H1 (cell line): ENCODE data around the gene HABP4. TPM values are rescaled to one million over a fixed set of nuclear protein-coding genes. Genes with fewer than 3 reads are reported as not detected.

Source experiments
- CTCF ChIA-PET: fragments of 300-600 bp; sonication (Branson Sonifier 250); formaldehyde crosslinking; loops from one replicate; lab custom pipeline; 2021; ENCODE audit not compliant: partially characterized antibody; lab: Charles Lee
- POLR2A ChIA-PET: fragments of 300-600 bp; sonication (Branson Sonifier 250); formaldehyde crosslinking; loops from one replicate; lab custom pipeline; 2021; ENCODE audit warnings: inconsistent platforms; ENCODE audit not compliant: partially characterized antibody; lab: Charles Lee
- DNase-seq, 2 experiments: peaks; one replicate each; pipeline versions ENCODE4 v3.0.0 to v3.0.0-alpha.2; 2010 to 2022; ENCODE audit warnings: low spot score in 2 of 2, low read depth in 1 of 2, mixed read lengths in 1 of 2
- FAIRE-seq: peaks from 2 replicates; lab custom pipeline; 2011; peaks lifted over from hg19 to GRCh38; lab: Jason Lieb, UNC
- H2AFZ ChIP-seq: 2 replicates; pipeline ENCODE4 v1.8.1; 2012; ENCODE audit warnings: low read length, inconsistent platforms
- H2AK5ac ChIP-seq: 2 replicates; pipeline ENCODE4 v1.6.1; 2013; ENCODE audit warnings: low read depth, low read length
- H2BK120ac ChIP-seq: replicated peaks from 2 replicates; pipeline ENCODE3; 2013; ENCODE audit warnings: low read depth, low read length, inconsistent platforms
- H2BK12ac ChIP-seq: 2 replicates; pipeline ENCODE4 v1.6.1; 2013; ENCODE audit warnings: low read depth, low read length
- H2BK15ac ChIP-seq: 2 replicates; pipeline ENCODE4 v1.6.1; 2013; ENCODE audit warnings: low read length
- H2BK20ac ChIP-seq: 2 replicates; pipeline ENCODE4 v1.6.1; 2013; ENCODE audit warnings: low read length
- H2BK5ac ChIP-seq: 2 replicates; pipeline ENCODE4 v1.6.1; 2013; ENCODE audit warnings: low read depth, low read length
- H3K14ac ChIP-seq: 2 replicates; pipeline ENCODE4 v1.6.1; 2013; ENCODE audit warnings: inconsistent platforms; ENCODE audit not compliant: insufficient read length
- H3K18ac ChIP-seq: 2 replicates; pipeline ENCODE4 v1.6.1; 2013; ENCODE audit warnings: low read length; ENCODE audit errors: extremely low read depth
- H3K23ac ChIP-seq: 2 replicates; pipeline ENCODE4 v1.6.1; 2013; ENCODE audit warnings: inconsistent platforms; ENCODE audit not compliant: insufficient read length
- H3K23me2 ChIP-seq: 2 replicates; pipeline ENCODE4 v1.6.1; 2013; ENCODE audit warnings: low read depth, low read length
- H3K27ac ChIP-seq: 2 replicates; pipeline ENCODE4 v1.6.1; 2011; ENCODE audit warnings: low read depth, low read length, inconsistent platforms
- H3K27me3 ChIP-seq, 4 experiments: replicated peaks in 1 of 4; 1 replicate in 1 of 4; 2 replicates in 3 of 4; pipeline versions ENCODE4 v1.6.1 to v1.8.1; 2011 to 2013; ENCODE audit warnings: low read length in 3 of 4, mild to moderate bottlenecking in 3 of 4, inconsistent platforms in 2 of 4, mixed read lengths in 2 of 4, moderate library complexity in 1 of 4; ENCODE audit not compliant: control insufficient read depth in 3 of 4, insufficient read depth in 3 of 4; ENCODE audit errors: extremely low read depth in 1 of 4
- H3K36me3 ChIP-seq, 4 experiments: 2 replicates each; pipeline versions ENCODE4 v1.6.1 to v1.8.1; 2011 to 2013; ENCODE audit warnings: mild to moderate bottlenecking in 4 of 4, low read length in 3 of 4, moderate library complexity in 2 of 4, control low read depth in 1 of 4, inconsistent platforms in 1 of 4; ENCODE audit not compliant: insufficient read depth in 4 of 4, control insufficient read depth in 2 of 4
- H3K4ac ChIP-seq: replicated peaks from 2 replicates; pipeline ENCODE3; 2013; ENCODE audit warnings: low read length, low read depth, mixed read lengths, inconsistent platforms; ENCODE audit not compliant: insufficient read length
- H3K4me1 ChIP-seq, 4 experiments: replicated peaks in 1 of 4; 1 replicate in 1 of 4; 2 replicates in 3 of 4; pipeline versions ENCODE4 v1.6.1 to v1.8.1; 2011 to 2013; ENCODE audit warnings: low read length in 3 of 4, inconsistent platforms in 2 of 4, mixed read lengths in 1 of 4; ENCODE audit not compliant: insufficient read depth in 4 of 4, control insufficient read depth in 3 of 4
- H3K4me2 ChIP-seq, 2 experiments: 2 replicates each; pipeline versions ENCODE4 v1.6.1 to v1.8.1; 2011 to 2013; ENCODE audit warnings: low read depth in 2 of 2, low read length in 2 of 2, control low read depth in 1 of 2, inconsistent platforms in 1 of 2, mild to moderate bottlenecking in 1 of 2; ENCODE audit not compliant: insufficient read depth in 1 of 2
- H3K4me3 ChIP-seq, 4 experiments: fragments of 200-600, 300-600 bp in 1 of 4; sonication (generic), shearing (Covaris generic), sonication (Bioruptor Twin) in 1 of 4; 2 replicates each; pipeline versions ENCODE4 v1.5.1 to v1.8.1; 2011 to 2016; ENCODE audit warnings: low read length in 4 of 4, low read depth in 3 of 4, control low read depth in 2 of 4, inconsistent platforms in 2 of 4, mild to moderate bottlenecking in 2 of 4, mixed read lengths in 1 of 4, moderate library complexity in 1 of 4; ENCODE audit not compliant: insufficient read depth in 2 of 4; ENCODE audit errors: extremely low read depth in 1 of 4
- H3K56ac ChIP-seq: replicated peaks from 2 replicates; pipeline ENCODE3; 2013; ENCODE audit warnings: low read depth, mild to moderate bottlenecking, mixed read lengths, low read length, inconsistent platforms; ENCODE audit not compliant: insufficient read length
- H3K79me1 ChIP-seq: 2 replicates; pipeline ENCODE4 v1.6.1; 2013; ENCODE audit warnings: low read depth, low read length, control low read depth
- H3K79me2 ChIP-seq, 2 experiments: 2 replicates each; pipeline versions ENCODE4 v1.6.1 to v1.8.1; 2012 to 2013; ENCODE audit warnings: low read length in 2 of 2, mild to moderate bottlenecking in 2 of 2, inconsistent platforms in 1 of 2; ENCODE audit not compliant: insufficient read depth in 2 of 2, control insufficient read depth in 1 of 2
- H3K9ac ChIP-seq, 4 experiments: replicated peaks in 1 of 4; 1 replicate in 1 of 4; 2 replicates in 3 of 4; pipeline versions ENCODE4 v1.6.1 to v1.8.1; 2011 to 2013; ENCODE audit warnings: low read depth in 3 of 4, low read length in 3 of 4, control low read depth in 2 of 4, mild to moderate bottlenecking in 2 of 4, moderate library complexity in 2 of 4, inconsistent platforms in 1 of 4; ENCODE audit errors: extremely low read depth in 1 of 4
- H3K9me3 ChIP-seq, 2 experiments: 2 replicates each; pipeline versions ENCODE4 v1.6.1 to v1.8.1; 2012 to 2013; ENCODE audit warnings: mild to moderate bottlenecking in 2 of 2, moderate library complexity in 2 of 2, control low read depth in 1 of 2, inconsistent platforms in 1 of 2, low read depth in 1 of 2, low read length in 1 of 2, mixed read lengths in 1 of 2; ENCODE audit not compliant: insufficient read depth in 2 of 2
- H4K20me1 ChIP-seq, 2 experiments: replicated peaks in 1 of 2; 2 replicates each; pipeline versions ENCODE3 to v1.8.1; 2011 to 2013; ENCODE audit warnings: inconsistent platforms in 2 of 2, low read length in 2 of 2, mild to moderate bottlenecking in 1 of 2; ENCODE audit not compliant: insufficient read depth in 2 of 2, control insufficient read depth in 1 of 2
- H4K5ac ChIP-seq: 2 replicates; pipeline ENCODE4 v1.6.1; 2013; ENCODE audit warnings: low read length, low read depth, mixed read lengths, inconsistent platforms; ENCODE audit not compliant: insufficient read length
- H4K8ac ChIP-seq: 2 replicates; pipeline ENCODE4 v1.8.0; 2013; ENCODE audit warnings: mild to moderate bottlenecking, moderate library complexity, low read length, inconsistent platforms; ENCODE audit not compliant: insufficient read depth; ENCODE audit errors: extremely low read depth
- H4K91ac ChIP-seq: replicated peaks from 2 replicates; pipeline ENCODE3; 2013; ENCODE audit warnings: low read length, mixed read lengths, inconsistent platforms; ENCODE audit not compliant: insufficient read length
- CBX5 ChIP-seq: fragments of 300-800, 300-1000 bp; sonication (generic); IDR thresholded peaks from 2 replicates; pipeline ENCODE4 v1.7.1; 2016; ENCODE audit warnings: antibody characterized with exemption, low read length, low read depth
- CREB1 ChIP-seq: IDR thresholded peaks from 2 replicates; pipeline ENCODE4 v1.6.1; 2012; ENCODE audit warnings: inconsistent platforms
- CTBP2 ChIP-seq: IDR thresholded peaks from 2 replicates; pipeline ENCODE4 v1.7.0; 2011; ENCODE audit warnings: borderline replicate concordance, mild to moderate bottlenecking, moderate library complexity, mixed read lengths, low read length; ENCODE audit not compliant: insufficient read depth, insufficient read length
- CTCF ChIP-seq, 3 experiments: IDR thresholded peaks; 1 replicate in 2 of 3; 2 replicates in 1 of 3; pipeline versions ENCODE4 v1.5.1 to v1.6.1; 2011; ENCODE audit warnings: low read length in 3 of 3, mild to moderate bottlenecking in 3 of 3, inconsistent platforms in 2 of 3, low read depth in 1 of 3, moderate library complexity in 1 of 3; ENCODE audit not compliant: insufficient read depth in 1 of 3; ENCODE audit errors: control extremely low read depth in 1 of 3
- NRF1 ChIP-seq: IDR thresholded peaks from 2 replicates; pipeline ENCODE4 v1.6.1; 2011; ENCODE audit warnings: mild to moderate bottlenecking, low read depth, low read length, improper control_type of control experiment
- PHF8 ChIP-seq: fragments of 200-600 bp; sonication (generic); conservative IDR thresholded peaks from 2 replicates; pipeline ENCODE4 v1.7.1; 2012; ENCODE audit warnings: low read depth, mild to moderate bottlenecking, inconsistent platforms, low read length, moderate library complexity
- SUZ12 ChIP-seq: fragments of 200-600 bp; sonication (generic); IDR thresholded peaks from 2 replicates; pipeline ENCODE4 v1.6.1; 2012; ENCODE audit warnings: mild to moderate bottlenecking, inconsistent platforms, low read length, moderate library complexity, mixed read lengths
- ZNF274 ChIP-seq: IDR thresholded peaks from 2 replicates; pipeline ENCODE4 v1.7.0; 2012; ENCODE audit warnings: low read length, borderline replicate concordance; ENCODE audit errors: extremely low read depth
- WGBS, 2 experiments: shearing (Covaris generic) in 1 of 2; methylation state at CpG; one replicate each; pipeline versions ENCODE4 v1.1.6 to v1.1.7; 2013 to 2015; ENCODE audit warnings: low lambda C conversion rate in 2 of 2, mixed read lengths in 2 of 2, inconsistent platforms in 1 of 2, low coverage in 1 of 2, missing lambda C conversion rate in 1 of 2; ENCODE audit not compliant: insufficient replicate concordance in 2 of 2, insufficient coverage in 1 of 2, insufficient read length in 1 of 2; ENCODE audit errors: extremely low coverage in 1 of 2, missing lambda C conversion rate in 1 of 2; 5-methylcytosine and 5-hydroxymethylcytosine counted together
- polyA plus RNA-seq, 7 experiments: library from polyadenylated mRNA; depleted of rRNA in 3 of 7; stranded (reverse) in 5 of 7; unstranded in 2 of 7; fragments of >200 nt in 5 of 7; fragments of 200-250 nt in 2 of 7; gene quantifications; 1 replicate in 5 of 7; 2 replicates in 1 of 7; 4 replicates in 1 of 7; pipeline versions ENCODE4 v1.2.1 to v1.2.3, GENCODE V29; 2011 to 2013; ENCODE audit warnings: missing spikeins in 2 of 7, mixed read lengths in 2 of 7
- total RNA-seq: library from RNA; stranded (reverse); fragmentation: NEBNext Ultra II Directional; extraction: Animal tissue kit (Norgen Biotek cat#: 25700); gene quantifications from 2 replicates; pipeline ENCODE4 v1.2.1, GENCODE V29; 2021

Gene HABP4
- total and polyA plus RNA-seq, 2 of the 8 experiments (the other 6 are each of a cell fraction or from before 2014, with no cell fraction given), result 3.3 to 11.2 TPM

- Histone ChIP-seq H3K79me1 (no peaks in the 10 kb centered on the region), H3K27ac (no peak overlapping the region), H4K20me1 (no peaks in the 10 kb centered on the region), H2AFZ (no peak overlapping the region), H2BK120ac (no peak overlapping the region), H3K79me2 (no peaks in the 10 kb centered on the region), H3K4ac (no peak overlapping the region), H4K8ac (peak overlapping the region; percentile 51; the same call in 1 of the 2 replicates), H3K14ac (no peak overlapping the region), H3K4me3 (no peak overlapping the region), H3K4me2 (no peak overlapping the region), H3K4me1 (no peaks in the 10 kb centered on the region), H3K23me2 (no peaks in the 10 kb centered on the region), H3K9ac (no peak overlapping the region), H2BK12ac (no peak overlapping the region), H3K18ac (no peak overlapping the region), H3K36me3 (peaks cover 0 to 10% (median 5%) of the 10 kb centered on the region in 4 experiments; a peak in 2 of 8 replicates), H3K23ac (no peak overlapping the region), H3K27me3 (no peaks in the 10 kb centered on the region), H2AK5ac (no peak overlapping the region), H2BK15ac (no peak overlapping the region), H2BK20ac (no peak overlapping the region), H4K91ac (no peak overlapping the region), H3K9me3 (no peaks in the 10 kb centered on the region), H4K5ac (no peak overlapping the region), H2BK5ac (no peak overlapping the region), H3K56ac (no peak overlapping the region)
- WGBS, 2 experiments, result 94% methylated on average over 7 of the region's 7 CpGs; no CpG with 5 or more reads in 1 of the 2 experiments
- TF ChIP-seq CREB1 (no peak), CTBP2 (no peak), CTCF (IDR thresholded peaks at IDR 0.05; ENCODE audit: control extremely low read depth in 1 of 3, insufficient read depth in 1 of 3, low read depth in 1 of 3, low read length in 3 of 3) (no peak), PHF8 (no peak), ZNF274 (no peak), NRF1 (no peak), CBX5 (no peak), SUZ12 (no peak)
- ChIA-PET POLR2A (no interaction called here), CTCF (interaction anchor here (1.1 to 1.2 kb wide), 3 partner anchors 23 to 202 kb away, joined by 3 read pairs; no protein-coding TSS in a partner anchor)
- FAIRE-seq (no peak), DNase-seq (no peak)
Observed at GRCh38 chr9:96523374-96523773, 73.4 kb downstream of the HABP4 start.
